ENCODE data around the gene DNAH11.

- no peak for TF ChIP-seq YY1 (IDR thresholded peaks at IDR 0.05; ENCODE audit: low read depth)
- no peak for TF ChIP-seq REST (IDR thresholded peaks at IDR 0.05; ENCODE audit: low read depth)
- TF ChIP-seq TAF1 (IDR thresholded peaks at IDR 0.05; ENCODE audit: low read depth), result no peak
- no peak for TF ChIP-seq RAD21 (IDR thresholded peaks at IDR 0.05; ENCODE audit: low read depth)
- no peak for TF ChIP-seq EGR1 (IDR thresholded peaks at IDR 0.05)
- TF ChIP-seq MAX (IDR thresholded peaks at IDR 0.05), result no peak
Observed at GRCh38 chr7:21777921-21778320, 235.1 kb downstream of the DNAH11 start.

Measured in Ishikawa (cell line).